ENCODE measurements around the gene SLC15A3.
"Not testable (repeated sequence)": the region's sequence is repeated elsewhere in the genome, so short reads cannot be mapped to it uniquely, and the experiment has no call there.

SLC15A3 gene

GRCh38 chr11:60912223-60912850 is 39.6 kb downstream of the SLC15A3 start:
- no peak for DNase-seq

GRCh38 chr11:60910711-60911380 is 41.1 kb downstream of the SLC15A3 start:
- DNase-seq = no peak

- no peak for DNase-seq
Observed at GRCh38 chr11:60910281-60910687, 41.7 kb downstream of the SLC15A3 start.

- not testable (repeated sequence) for DNase-seq
Observed at GRCh38 chr11:60909680-60910280, 42.2 kb downstream of the SLC15A3 start.

GRCh38 chr11:60908803-60909202 is 43.2 kb downstream of the SLC15A3 start:
- no peak for DNase-seq

GRCh38 chr11:60906132-60906972 is 45.6 kb downstream of the SLC15A3 start, which contains the start of gene PRPF19:
Gene PRPF19 (minus strand): TSS chr11:60906585. CDS start chr11:60906382, 203 bp downstream.
- DNase-seq = peak; percentile 94

GRCh38 chr11:60905551-60906113 is 46.3 kb downstream of the SLC15A3 start:
- DNase-seq = no peak

GRCh38 chr11:60905047-60905446 is 46.9 kb downstream of the SLC15A3 start:
- no peak for DNase-seq

GRCh38 chr11:60902625-60903024 is 49.4 kb downstream of the SLC15A3 start:
- DNase-seq = no peak

- DNase-seq = no peak
Observed at GRCh38 chr11:60900673-60901404, 51.1 kb downstream of the SLC15A3 start.

GRCh38 chr11:60899977-60900376 is 52.0 kb downstream of the SLC15A3 start:
- no peak for DNase-seq

- DNase-seq = no peak
Observed at GRCh38 chr11:60899046-60899936, 52.7 kb downstream of the SLC15A3 start.

GRCh38 chr11:60897496-60897895 is 54.5 kb downstream of the SLC15A3 start:
- DNase-seq = no peak

- no peak for DNase-seq
Observed at GRCh38 chr11:60895687-60896086, 56.3 kb downstream of the SLC15A3 start.

GRCh38 chr11:60891103-60891741 is 60.8 kb downstream of the SLC15A3 start:
- DNase-seq = no peak

GRCh38 chr11:60890696-60891095 is 61.3 kb downstream of the SLC15A3 start:
- no peak for DNase-seq

GRCh38 chr11:60889869-60890311 is 62.1 kb downstream of the SLC15A3 start:
- no peak for DNase-seq

GRCh38 chr11:60887556-60887955 is 64.4 kb downstream of the SLC15A3 start:
- DNase-seq = peak; percentile 48

Measured in 8988T (cell line).